ENCODE data around the gene MAP2K5.

MAP2K5 gene

DNA sequence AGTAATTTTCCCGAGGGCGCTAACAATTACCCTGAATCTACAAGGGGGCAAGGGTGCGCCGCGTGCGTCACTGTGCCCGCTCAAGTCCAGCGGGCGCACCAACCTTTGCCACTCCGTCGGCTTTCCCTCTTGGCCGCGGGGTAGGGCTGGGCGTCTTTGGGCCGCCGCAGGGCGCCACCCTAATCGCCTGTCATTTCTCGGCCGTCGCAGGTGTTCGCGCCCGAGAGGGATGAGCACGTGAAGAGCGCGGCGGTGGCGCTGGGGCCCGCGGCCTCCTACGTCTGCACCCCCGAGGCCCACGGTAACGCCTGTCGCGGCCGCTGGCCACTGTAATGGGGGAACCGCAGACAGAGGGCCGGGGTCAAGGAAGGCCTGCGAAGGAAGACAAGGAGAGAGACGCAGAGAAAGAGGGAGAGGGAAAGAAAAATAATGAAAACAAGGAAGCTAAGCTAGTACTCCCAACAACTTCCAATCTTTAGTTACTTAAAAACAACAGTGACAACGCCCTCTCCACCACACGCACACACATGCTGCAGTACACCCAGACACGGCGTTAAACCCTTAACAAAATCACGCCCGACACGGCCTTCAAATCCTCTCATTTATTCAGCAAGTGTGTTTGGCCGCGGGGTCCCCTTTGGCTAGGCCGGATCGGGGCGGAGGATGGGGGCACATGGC lies 286.6 kb downstream of the MAP2K5 start:
- DNase-seq: no peak

DNA sequence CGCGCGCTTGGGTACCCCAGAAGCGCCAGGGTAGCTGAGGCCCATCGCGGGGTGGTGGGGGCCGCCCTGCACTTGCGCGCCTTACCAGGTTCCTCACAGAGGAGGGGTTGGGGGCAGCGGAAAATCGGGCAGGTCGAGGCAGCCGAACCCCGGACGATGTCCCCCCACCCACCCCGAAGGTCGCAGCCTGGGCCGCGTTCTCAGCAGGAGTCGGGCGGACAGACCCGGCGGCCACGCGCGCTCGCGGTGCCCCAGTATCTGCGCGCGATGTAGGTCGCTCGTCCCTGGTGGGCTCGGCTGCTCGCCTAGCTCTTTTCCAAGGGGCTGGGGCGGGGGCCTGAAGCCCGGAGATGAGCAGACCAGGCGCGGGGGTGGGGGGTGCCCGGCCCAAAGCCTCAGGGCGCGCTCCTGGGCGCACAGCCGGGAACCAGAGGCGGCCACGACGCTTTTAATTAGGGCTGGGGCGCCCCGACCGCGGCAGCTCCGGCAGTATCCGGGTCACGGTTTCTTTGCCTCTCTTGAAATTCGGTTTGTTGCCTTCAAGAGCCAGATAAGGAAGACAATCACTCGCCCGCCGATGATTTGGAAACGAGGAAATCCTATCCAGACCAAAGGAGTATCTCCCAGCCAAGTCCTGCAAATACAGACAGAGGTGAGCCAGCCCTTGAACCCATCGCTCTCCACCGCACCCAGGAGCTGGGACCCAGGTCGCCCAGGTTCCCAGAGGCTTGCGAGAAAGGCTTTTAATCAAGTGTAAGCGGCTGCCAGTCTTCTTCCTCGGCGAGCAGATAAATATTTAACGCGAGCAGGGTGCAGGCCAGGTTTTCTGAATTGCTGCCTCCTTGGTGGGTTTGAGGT lies 287.4 kb downstream of the MAP2K5 start:
- DNase-seq: no peak

- no peak for DNase-seq
Measured at GRCh38 chr15:67831363-67831762, 288.9 kb downstream of the MAP2K5 start.

- DNase-seq: no peak
Measured at GRCh38 chr15:67832031-67832551, 289.6 kb downstream of the MAP2K5 start.

DNA sequence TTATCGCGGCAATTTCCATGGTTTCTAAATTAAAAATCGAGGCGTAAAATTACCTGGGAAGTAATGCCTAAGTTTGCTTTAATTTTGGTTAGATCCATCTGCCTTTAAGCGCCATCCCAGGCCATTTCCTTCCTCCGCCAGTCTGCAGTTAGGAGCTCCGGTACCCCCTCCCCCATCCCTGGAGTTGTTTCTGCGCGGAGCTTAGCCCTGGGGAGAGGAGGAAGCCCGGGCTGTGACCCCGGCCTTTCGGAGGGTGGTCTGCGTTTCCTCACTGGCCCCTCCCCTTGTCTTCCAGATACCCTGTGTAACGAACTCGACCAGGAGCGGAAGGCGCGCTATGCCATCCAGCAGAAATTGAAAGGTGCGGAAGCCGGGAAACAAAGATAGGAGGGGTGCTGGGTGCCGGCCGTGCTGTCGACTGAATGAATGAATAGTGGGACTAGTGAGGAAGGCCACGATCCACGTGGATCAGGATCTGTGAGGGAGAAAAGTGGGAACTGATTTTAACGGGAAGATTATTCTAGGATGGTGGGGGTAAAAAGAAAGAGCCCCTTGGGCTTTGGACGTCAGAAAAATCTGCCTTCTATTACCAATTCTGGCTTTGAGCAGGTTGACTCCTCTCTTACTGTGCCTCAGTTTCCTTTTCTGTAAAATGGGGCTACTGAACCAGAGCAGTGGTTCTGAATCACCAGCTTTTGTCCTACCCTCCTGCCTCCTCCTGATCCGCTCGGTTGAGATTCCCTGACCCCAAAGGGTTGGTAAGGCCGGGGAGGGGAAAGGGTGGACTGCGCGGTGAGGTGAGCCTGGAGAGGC lies 290.6 kb downstream of the MAP2K5 start:
- no peak for DNase-seq

- DNase-seq: peak; percentile 55
Measured at GRCh38 chr15:67833710-67834511, 291.4 kb downstream of the MAP2K5 start.

DNA sequence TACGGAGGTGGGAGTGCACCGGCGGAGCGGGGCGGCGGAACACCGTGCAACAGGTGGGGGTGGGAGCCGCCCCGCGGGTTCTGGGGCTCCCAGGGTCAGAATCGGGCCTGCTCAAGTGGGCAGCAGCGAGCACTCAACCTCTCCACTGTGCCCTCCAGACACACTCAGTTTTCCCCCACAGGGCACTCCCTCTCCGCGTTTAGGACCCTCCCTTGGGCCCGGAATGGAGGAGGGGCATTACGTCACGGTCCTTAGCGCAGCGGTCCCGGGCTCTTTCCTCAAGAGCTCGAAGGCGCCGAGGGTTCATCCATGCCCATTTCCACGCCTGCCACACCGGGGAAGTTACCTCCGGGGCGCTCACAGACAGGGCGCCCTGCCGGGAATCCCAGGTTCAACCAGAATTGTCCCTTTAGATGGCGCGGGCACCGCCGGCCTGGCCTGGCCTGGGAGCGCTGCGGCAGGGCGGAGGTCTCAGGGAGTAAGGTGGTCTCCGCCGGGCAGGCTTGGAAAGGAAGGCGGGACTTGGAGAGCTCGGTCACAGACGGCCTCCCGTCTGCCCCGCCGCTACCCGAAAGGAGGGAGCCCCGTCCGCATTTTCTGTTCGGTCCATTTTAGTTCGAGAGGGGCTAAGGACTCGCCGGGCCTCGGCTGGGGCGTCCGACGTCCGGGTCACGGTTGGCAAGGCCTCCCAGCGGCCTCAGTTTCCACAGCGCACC lies 292.2 kb downstream of the MAP2K5 start:
- DNase-seq: no peak

DNA sequence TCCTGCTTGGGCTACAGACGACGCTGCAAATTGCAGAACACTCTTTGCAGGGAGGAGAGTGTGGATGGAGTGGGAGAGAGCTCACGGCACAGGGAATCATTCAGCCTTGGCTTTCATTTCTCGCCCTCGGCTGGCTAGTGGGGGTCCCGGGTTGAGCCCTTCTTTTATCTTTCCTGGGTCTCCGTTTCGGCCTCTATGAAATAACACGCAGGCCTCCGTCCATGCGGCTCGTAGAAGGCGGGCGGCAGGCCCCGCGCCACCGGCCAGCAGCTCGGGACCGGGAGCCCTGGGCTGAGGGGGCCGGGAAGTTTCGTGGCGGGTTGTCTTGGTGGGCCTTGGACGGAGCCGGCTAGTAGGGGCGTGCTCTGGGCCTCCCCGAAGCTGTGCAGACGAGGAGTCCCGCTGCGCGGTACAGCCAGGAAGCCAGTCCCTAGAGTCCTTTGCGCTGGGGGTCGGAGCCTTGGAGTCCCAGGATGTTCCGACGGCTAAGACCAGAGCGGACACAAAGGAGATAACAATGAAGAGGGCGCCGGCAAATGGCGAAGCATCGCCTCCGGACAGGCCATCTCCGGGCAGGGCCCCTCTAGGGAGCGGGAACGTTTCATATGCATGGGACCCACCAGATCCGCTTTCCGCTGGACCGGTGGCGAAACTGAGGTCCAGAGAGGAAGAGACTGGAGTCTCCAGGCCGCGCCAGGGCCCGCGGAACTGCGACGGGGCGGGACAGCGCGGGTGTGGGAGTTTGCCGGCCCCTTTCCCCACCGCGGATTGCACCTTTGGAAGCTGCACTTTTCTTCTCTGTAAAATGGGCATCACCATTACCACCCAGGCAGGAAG lies 293.0 kb downstream of the MAP2K5 start:
- DNase-seq: no peak

DNA sequence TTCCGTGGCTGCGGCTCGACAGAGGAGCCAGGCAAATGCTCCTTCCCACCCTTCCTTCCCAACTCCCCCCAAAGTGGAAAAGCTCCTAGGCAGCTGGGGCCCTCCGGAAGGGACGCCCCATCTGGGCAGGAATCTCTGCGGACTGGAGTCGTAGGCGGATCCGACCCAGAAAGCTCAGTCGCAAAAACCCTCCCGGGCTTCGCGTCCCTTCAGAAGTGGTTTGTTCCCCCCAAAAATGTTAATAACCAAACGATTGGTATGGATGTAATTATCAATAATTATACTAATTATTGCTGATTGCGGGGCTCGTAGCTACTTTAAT lies 293.6 kb downstream of the MAP2K5 start:
- DNase-seq: no peak

- peak; percentile 70 for DNase-seq
Measured at GRCh38 chr15:67836477-67836876, 294.0 kb downstream of the MAP2K5 start.

GRCh38 chr15:67836955-67837354 lies 294.5 kb downstream of the MAP2K5 start:
- DNase-seq: no peak

DNA sequence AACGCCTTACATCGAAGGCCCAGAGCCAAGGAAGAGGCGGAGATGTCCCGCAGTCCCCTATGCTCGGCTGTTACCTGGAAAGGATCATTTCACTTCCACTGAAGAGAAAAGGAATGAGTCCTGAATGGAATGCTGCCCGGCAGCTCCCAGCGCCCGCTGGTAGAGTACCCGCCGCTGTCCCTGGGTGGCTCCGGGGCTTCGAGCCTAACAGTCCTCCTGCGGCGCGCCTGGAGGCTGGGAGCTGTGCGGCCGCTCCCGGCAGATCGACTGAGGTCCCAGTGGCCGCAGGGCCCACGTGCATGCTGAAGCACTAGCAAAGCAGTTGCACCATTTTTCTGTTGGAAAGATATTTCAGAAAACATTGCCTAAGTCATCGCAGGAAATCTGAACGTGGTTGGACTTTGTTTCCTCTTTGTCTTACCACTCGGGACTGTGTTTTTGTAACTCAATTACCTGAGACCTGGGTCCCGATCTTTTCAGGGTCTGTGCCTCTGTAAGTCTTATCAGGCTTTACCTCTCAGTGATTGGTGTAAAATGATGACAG lies 296.4 kb downstream of the MAP2K5 start:
- DNase-seq: peak; percentile 61

DNA sequence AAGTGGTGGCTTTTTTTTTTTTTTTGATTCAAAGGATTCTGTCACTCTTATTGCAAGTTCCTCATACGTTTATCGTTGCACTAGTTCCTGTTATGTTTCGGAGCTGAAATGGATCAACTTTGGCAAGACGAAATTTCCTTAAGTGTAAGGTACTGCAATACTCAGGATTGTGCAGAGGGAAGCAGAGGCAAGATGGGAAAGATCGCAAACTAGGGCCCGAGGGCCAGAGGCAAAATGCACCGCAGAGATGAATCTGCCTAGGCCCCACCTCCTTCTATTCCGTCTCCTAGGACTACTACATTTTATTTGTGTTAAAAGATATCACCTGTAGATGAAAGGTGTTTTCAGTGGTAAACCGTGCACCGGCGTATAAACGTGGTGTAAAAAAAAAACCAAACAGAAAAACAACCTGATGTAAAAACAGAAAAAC lies 297.0 kb downstream of the MAP2K5 start:
- DNase-seq: peak; percentile 60

GRCh38 chr15:67839929-67840748 lies 297.6 kb downstream of the MAP2K5 start, which contains the start of gene RNU6-1:
RNU6-1 (minus strand) TSS chr15:67840045.
- DNase-seq: peak; percentile 96

DNA sequence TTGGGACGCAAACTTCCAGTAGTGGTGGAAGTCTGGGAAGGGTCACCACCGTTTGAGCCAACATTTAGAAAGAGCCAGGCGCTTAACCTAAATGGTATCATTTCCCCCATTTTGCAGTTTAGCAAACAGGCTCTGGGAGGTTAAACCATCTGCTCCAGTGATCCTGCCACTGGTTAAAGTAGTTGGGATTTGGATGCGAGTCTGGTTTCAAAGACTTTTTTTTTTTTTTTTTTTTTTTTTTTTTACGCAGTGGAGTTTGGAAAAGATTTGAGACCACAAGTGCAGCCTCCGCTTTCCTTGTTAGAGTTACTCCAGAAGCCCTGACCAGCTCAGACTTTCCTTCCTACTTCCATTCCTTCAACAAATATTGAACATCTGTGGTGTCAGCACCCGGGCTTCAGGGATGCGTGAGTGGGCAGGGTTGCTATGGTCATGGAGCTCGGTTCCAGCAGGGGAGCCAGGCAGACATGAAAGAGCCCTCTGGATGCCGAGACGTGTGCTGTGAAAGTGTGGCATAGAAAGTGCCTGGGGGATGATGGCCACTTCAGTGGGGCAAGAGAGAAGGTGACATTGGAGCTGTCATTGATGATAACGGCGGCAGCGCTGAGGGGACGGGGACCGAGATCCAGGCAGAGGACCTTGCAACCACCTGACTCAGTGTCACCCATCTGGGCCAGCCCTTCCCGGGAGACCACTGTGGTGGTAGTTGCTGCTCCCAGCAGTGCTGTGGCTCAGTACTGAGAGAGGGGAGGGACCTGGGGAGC lies 298.4 kb downstream of the MAP2K5 start:
- no peak for DNase-seq

- DNase-seq: no peak
Measured at GRCh38 chr15:67841513-67841762, 298.9 kb downstream of the MAP2K5 start.

DNA sequence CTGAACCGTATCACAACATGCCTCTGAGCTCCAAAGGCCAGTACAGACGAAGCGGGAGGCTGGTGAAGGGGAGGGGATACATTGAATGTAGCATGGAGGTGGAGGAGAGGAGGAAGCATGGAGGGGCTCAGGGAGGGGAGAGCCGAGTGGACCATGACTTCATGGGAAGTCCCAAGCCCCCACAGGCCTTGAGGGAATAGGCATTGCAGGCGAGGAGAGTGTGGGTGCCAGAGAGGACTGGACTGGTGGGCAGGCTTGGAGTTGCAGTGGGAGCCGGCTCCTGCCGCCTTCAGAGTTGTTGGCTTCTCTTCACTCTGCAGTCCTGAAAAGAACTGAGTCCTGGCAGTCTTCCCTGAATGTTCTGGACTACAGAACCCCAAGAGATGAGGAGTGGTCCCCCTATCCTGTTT lies 300.6 kb downstream of the MAP2K5 start:
- DNase-seq: no peak

- DNase-seq: no peak
Measured at GRCh38 chr15:67843571-67844387, 301.3 kb downstream of the MAP2K5 start.
